Measurements from ENCODE around the gene EFEMP2.

Gene EFEMP2

DNA sequence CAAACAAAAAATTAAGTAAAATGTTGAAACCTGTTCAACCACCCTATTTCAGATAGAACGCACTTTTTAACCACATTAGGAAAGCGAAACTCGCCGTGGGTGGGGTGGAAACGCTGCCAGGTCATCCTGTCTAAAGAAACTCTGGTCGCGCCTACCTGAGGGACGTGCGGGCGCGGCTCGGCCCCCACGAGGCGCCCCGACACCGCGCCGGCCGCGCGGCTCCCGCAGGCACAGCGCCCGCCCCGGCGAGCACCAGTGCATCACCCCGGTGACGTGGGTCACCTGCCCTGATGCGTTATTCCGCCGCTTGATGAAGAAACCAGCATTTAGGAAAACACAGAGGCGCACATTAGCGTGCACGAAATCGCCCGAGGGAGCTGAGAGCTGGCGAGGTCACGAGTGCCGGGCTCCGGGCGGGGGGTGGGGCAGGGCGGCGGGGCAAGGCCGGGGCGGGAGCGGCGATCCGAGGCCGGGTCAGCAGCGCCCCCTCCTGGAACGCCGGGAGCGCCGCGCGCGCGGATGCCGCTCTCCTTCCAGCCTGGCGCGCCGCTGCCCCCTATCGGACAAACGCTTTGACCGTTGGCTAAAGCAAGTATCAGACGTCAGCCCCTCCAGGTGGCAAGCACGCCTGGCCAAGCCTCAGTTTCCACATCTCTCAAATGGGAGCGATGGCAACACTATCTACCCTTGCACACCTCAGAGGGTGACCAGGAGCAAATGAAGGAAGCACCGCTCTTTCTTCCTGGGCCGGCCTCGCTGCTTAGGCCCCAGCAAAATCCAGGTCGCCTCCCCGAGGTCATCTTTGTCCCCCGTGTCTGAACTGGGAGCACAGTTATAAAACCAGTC lies 54.5 kb downstream of the EFEMP2 start:
- DNase-seq: peak; percentile 89 to 98

DNA sequence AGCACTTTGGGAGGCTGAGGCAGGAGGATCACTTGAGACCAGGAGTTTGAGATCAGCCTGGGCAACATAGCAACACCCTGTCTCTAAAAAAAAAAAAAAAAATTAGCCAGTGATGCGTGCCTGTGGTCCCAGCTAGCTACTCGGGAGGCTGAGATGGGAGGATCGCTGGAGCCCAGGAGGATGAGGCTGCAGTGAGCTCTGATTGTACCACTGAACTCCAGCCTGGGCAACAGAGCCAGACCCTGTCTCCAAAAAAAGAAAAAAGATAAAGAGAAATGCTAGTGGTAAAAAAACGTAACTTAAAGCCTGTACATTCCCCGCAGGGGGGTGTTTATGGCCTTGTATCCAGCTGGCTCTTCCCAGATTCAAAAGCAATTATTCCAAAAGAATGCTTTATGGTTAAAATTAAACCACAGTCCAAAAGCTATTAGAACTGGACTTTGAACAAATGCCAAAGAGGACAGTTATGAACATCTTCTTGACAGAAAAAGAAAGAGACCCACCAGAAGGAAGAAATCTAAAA lies 55.2 kb downstream of the EFEMP2 start:
- DNase-seq: no peak

DNA sequence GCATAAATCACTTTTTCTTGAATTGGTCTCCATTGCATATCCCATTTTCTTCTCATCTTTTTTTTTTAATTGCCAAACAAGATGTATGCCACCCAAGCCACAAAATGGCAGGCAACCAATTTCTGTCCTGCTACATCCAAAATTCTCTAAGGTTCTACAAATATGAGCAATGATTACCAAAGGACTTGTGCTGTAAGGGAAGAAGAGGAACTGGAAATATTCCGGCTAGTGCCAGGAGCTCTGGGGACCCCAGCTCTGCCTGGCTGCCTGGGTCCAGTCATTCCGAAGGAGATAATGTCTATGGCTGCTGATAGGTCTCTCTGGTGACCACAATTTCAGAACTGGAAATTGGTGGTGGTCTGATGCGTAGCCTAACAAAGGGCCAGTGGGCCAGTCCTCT lies 55.9 kb downstream of the EFEMP2 start:
- peak; percentile 54 to 72 for DNase-seq

Data from inflammatory macrophage treated with lipopolysaccharide for 1 hour (primary cell).